Dermis blood vessel endothelial cell (primary cell): ENCODE results near the gene RSBN1. TPM values are rescaled to one million over a fixed set of nuclear protein-coding genes. Genes with fewer than 3 reads are reported as not detected.
"Not testable (repeated sequence)": the region's sequence is repeated elsewhere in the genome, so short reads cannot be mapped to it uniquely, and the experiment has no call there.

ENCODE experiments used
- DNase-seq: peaks from one replicate; pipeline ENCODE4 v3.0.0; 2010
- total RNA-seq: library from RNA; depleted of rRNA; stranded (reverse); fragments of >200 nt; gene quantifications from 2 replicates; pipeline ENCODE4 v1.2.3, GENCODE V29; 2014

The RSBN1 gene
- 18.1 and 18.4 TPM in 2 replicates for total RNA-seq

DNA sequence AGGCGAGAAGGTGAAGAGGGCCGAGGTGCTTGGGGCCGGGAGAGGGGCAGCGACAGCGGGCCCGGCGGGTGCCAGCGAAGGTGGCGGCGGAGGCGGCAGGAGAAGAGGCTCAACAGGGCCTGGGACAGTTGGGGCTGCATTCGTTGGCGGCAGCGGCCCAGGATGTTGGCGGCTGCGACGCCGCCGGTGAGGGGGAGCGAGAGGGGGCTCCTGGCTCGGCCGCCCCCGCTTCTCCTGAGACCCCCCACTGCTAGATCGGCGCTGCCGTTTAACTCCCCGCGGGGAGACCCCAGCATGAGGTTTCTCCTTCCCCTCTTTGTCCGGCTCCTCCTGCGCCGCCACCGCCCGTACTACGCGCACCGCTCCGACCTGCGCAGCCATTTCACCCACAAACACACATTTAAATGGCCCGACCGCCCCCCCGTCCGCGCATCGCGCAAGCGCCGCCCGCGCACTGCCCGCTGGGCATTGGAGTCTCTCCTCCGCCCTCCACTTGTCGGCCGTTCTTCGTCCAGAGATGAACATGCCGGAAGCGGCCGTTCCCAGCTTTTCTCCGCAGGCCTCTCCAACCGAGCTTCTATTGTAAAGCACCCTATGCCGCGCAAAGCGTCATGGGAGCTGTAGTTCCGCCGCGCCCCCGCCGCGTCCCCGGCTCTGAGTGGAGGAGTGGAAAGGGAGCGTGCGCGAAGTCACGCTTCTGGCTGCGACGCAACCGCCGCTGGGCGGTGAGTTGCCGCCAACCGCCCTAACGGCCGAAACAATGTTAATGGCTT is at the start of gene RSBN1:
Gene RSBN1 (minus strand): TSS at position 589 of the 773 bp plus-strand sequence. CDS start 64 bp downstream, at position 525.
- DNase-seq = peak; percentile 99

DNA sequence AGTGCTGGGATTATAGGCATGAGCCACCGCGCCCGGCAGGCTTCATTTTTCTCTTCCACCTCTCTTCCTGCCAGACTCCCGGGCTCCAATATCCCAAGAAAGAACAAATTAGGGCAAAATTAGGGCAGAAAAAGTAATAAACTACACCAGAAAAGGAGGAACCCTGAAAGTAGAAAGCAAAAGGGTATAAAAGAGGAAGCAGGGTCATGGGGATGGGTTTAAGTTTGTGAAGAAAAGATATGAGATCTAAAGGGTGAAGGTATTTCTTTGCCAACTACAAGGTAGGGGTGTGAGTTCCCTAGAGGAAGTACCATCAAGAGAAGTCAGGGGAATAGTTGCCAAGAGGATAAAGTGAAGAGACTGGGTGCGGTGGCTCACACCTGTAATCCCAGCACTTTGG is 49.4 kb upstream of the RSBN1 start:
- no peak for DNase-seq

DNA sequence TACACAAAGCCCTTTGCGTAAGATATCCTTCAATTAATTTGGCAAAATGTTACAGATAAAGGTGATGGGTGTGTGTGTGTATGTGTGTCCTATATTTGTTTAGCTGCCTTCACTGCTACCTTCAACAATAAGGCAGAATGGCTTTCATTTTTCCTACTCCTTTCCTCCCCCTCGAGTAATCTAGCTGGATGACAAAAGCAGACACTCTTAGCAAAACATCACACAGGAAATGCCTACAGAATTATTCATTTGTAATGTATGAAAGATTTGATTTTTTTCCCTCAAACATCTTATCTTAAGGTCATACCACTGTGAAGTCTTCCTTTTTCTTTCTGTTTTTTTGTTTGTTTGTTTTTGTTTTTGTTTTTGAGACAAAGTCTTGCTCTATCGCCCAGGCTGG is 48.6 kb upstream of the RSBN1 start:
- peak; percentile 78 for DNase-seq

DNA sequence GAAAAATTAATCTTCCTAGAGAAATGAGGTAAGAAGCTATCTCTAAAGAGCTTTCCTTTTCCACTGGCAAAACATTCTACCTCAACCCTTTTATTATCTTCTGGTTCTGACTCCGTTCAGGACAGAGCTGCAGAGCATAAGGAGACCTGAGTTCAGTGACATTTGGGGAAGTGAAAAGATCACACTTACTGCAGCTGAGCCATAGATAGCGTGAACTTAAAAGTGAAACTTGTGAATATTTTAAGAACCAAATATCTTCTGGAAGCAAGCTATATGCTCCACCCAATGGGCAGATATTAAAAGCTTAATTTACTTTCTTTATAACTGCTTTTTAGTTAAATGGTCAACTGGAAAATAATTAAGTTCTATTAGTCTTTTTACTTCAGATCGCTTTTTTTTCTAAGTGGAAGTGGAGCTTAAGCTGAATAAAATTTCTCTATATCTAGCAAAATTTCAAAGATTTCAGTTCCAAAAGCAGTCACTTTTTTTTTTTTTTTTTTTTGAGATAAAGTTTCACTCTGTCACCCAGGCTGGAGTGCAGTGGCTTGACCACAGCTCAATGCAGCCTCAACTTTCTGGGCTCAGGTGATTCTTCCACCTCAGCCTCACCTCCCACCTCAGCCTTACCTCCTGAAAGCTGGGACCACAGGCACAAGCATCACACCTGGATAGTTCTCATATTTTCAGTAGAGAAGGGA is 47.4 kb upstream of the RSBN1 start:
- no peak for DNase-seq

DNA sequence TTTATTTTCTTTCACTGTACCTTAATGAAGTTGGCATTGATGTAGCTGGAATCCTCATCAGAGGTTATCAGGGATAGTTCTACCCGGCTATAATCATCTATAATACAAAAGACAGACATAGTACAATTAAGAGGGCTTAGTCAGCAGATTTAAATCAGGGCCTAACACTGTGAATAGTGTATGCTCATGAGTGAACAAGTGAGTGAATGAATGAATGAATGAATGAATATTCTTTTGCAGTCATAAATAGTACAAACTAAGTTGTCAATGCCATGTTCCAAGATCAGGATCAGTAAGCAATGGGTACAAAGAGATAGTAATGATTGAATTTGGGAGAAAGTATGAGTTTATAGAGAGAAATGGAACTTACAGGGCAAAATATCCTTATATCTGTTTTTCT is 46.7 kb upstream of the RSBN1 start:
- no peak for DNase-seq

DNA sequence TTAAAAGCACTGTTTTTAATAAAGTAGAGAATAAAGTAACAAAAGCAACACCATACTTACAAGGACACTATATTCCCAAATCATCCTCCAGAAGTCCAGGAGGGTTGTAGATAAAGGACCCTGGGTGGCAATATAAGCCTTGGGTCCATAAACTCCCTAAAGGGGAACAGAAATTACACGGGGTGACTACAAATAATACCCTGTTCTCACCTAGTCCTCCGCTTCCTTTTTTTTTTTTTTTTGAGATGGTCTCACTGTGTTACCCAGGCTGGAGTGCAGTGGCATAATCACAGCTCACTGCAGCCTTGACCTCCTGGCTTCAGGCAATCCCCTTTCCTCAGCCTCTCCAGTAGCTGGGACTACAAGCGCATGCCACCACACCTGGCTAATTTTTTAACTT is 46.1 kb upstream of the RSBN1 start:
- no peak for DNase-seq

DNA sequence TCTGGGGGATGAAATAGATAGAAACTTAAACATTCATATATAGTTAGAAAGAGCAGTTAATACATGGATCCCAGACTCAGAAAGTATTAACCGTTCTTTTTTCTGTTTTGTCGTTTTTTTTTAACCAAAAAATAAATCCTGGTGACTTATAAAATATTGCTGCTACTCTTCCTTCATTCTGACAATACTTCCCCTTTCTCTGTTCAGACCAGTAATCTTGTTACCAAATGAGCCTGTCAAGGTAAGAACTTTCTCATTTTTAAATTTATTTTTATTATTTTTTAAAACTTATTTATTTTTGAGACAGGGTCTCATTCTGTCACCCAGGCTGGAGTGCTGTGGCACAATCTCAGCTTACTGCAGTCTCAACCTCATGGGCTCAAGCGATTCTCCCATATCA is 45.5 kb upstream of the RSBN1 start:
- DNase-seq = no peak

DNA sequence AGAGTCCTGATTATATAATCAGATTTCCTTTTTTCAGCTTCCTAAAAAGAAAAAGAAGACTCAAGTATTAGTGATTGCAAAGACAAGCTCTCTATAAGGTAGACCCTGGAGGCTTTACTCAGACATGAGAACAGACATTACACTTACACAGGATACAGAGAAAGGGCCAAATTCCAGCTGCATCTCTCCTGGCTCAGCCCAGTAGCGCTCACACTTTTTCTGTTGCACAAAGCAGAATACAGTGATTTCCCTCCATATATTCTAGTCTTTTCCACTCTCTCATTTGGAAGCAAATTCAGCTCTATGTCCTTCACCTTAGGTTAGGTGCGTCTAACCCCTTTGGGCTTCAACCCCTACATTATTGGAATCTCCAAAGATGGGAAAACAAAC is 44.1 kb upstream of the RSBN1 start:
- no peak for DNase-seq

DNA sequence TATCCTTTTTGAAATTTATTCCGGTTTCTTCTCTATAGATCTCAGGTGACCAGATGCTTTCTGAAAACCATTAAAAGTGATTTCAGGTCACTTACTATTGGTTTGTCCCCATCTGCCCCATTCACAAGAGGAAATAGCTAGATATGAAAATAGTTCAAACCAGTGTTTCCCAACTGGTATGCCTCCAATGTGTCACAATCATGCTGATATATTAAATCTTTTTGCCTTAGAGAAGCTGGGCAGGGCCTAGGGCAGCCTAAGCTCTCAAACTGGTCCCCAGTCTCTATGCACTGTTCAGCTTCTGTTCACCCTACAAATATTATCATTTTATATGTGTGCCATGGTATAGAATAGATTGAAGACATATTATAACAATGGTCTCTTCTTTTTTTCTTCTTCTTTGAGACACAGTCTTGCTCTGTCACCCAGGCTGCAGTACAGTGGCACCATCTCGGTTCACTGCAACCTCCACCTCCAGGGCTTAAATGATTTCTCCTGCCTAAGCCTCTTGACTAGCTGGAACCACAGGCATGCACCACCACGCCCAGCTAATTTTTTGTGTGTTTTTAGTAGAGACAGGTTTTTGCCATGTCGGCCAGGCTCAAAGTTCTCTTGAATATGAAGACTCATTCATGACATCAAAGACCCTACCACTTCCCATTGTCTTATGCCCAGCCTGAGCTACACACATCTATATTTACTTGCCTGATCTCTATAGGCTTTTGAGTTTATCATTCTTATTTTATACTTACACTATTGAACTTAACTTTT is 43.5 kb upstream of the RSBN1 start:
- no peak for DNase-seq

DNA sequence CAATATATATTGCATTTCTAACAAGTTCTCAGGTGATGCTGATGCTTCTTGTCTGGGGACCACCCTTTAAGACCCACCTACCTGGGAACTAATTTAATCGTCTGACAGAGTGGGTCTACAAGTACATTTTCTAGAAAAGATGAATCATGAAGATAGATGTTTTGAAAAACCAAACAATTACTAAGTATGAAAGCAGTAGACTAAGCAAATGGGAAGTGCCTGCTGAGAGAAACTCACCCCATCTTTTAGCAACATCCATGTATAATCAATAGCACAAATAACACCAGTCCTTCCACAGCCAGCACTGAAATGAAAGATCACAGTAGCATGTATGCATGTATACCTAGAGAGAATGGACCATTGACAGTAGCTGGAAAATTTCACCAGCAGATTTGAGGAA is 42.0 kb upstream of the RSBN1 start:
- no peak for DNase-seq

DNA sequence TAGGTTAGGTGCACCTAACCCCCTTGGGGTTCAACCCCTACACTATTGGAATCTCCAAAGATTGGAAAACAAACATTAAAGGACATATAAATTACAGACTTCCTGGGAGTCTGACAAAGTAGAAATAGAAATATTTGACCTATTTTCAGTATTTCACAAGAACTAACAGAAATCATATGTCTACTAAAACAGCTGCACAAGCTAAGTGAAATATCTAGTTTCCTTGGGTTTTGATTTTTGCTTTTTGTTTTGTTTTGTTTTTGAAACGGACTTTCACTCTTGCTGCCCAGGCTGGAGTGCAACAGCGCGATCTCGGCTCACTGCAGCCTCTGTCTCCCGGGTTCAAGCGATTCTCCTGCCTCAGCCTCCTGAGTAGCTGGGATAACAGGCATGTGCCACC is 40.4 kb upstream of the RSBN1 start:
- DNase-seq = not testable (repeated sequence)

DNA sequence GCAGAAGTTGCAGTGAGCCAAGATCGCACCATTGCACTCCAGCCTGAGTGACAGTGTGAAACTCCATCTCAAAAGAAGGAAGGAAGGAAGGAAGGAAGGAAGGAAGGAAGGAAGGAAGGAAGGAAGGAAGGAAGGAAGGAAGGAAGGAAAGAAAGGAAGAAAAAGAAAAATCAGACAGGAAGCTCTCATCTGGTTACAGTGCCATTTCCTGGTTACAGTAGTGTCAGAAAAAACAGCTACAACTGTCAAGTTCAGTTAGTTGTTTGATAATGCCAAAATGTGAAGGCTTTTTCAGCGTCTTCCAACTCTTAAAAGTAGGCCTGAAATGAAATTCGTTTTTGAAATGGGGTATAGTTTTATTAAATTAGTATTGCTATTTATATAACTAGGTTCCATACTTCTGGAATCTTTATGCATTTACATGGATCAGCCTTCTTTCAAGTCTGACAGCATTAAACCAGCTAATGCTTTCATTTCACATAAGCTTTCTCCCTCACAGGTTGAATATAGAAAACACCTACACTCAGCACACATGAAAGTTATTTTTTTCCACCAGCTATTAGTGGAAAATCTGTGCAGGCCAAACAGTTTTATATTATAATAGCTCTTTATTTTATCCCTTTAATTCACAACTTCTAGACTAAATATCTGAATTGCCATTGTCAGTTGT is 38.0 kb upstream of the RSBN1 start:
- no peak for DNase-seq

DNA sequence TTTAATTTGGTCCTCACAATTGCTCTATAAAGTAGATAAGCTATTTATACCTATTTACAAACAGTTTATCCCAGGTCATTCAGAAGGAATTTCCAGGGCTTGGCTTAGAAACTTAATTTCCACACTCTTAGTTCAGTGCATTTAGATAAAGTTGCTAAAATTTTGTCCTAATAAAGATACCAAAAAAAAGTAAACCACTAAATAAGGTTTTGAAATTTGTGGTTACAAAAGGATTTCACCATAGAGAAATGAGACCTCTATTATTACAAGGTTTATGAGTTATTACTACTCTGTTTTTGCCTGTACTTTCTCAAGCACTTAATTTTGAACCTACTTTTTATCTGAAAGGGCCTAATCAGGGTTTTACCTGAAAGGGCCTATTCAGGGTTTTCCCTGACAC is 36.8 kb upstream of the RSBN1 start:
- no peak for DNase-seq

DNA sequence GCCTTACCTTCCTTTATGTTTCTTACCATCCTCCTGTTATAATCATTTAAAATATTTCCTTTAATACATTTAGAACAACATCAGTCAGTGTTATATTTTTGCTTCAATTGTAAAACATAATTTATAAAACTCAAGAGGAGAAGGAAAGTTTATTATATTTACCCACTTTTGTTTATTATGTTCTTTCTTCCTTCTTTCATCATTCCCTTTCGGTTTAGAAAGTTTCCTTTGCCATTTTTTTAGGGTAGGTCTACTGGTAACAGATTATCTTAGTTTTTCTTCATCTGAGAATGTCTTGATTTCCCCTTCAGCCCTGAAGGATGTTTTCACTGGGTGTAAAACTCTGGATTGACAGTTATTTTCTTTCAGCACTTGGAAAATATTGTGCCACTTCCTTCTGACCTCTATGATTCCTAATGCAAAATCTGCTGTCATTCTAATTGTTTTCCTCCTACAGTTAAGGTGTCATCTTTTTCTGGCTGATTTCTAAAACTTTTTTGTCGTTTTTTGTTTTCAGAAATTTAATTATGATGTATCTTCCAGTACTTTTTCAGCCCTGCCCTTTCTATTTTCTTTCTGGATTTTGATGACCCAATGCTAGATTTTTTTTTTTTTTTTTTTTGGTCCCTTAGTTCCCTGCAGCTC is 34.2 kb upstream of the RSBN1 start:
- no peak for DNase-seq

DNA sequence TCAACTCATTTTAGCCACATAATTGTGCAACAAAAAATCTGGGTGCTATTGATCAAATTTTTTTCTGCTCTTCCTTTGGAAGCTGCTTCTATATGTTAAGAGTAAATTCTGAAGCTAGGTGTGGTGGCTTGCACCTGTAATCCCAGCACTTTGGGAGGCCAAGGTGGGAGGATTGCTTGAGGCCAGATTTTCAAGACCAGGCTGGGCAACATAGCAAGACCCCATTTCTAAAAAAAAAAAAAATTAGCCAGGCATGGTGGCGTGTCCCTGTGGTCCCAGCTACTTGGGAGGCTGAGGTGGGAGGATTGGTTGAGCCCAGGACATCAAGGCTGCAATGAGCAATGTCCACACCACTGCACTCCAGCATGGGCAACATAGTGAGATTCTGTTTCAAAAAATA is 24.3 kb upstream of the RSBN1 start:
- no peak for DNase-seq

DNA sequence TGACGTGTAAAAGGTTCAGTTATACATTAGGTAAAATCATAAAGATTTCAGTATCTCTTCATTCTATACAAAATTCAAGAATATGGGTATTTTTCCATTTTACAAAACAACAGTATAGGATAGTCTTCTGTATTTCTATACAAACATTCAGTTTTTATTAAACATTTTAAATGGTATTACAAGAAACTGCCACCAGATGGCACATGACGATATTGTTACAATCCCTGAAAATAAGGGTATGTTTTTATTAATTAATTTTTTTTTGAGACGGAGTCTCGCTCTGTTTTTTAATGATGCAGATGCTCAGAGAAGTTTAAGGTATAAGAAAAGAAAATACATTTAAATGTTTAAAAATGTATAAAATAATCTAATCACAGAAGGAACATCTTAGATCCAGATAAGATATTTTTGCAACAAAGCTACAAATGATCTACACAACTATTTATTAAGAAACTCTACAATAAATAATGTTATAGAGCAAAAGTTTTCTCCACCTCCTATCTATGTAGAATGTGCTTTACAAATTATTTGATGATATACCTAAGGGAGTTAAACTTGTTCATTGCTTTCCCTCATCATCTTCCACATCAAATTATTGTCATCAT is 23.5 kb upstream of the RSBN1 start:
- DNase-seq = peak; percentile 76

DNA sequence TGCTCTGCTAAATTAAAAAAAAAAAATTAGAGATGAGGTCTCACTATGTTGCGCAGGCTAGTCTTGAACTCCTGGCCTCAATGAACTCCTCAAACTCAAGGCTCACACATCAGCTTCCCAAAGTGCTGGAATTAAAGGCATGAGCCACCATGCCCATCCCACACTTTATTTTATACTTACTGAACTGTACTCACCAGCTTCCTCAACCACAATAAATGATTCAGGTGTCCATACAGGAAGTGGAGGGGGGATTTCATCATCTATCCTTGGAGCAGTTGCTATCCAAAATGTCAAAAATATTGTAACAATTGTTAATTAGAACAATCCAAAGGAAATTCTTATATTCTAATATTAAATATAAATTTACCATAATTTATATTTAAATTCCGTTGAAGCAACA is 22.4 kb upstream of the RSBN1 start:
- DNase-seq = no peak

DNA sequence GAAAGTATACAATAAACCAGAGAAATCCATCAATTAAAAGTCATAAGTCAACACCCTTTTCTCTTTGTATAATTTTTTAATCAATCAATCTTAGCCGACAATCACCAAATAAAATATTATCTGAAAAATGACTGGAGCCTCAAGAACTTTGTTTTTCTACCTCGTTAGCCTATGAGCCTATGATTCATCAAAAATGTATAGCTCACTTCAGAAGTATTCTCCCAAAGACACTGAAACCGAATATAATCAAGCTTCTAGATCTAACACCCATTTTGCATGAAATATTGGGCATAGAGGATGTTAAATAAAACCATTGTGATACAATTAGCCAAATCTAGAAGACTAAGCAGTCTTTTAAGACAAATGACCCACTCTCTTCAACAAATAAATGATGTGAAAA is 17.8 kb upstream of the RSBN1 start:
- DNase-seq = no peak

DNA sequence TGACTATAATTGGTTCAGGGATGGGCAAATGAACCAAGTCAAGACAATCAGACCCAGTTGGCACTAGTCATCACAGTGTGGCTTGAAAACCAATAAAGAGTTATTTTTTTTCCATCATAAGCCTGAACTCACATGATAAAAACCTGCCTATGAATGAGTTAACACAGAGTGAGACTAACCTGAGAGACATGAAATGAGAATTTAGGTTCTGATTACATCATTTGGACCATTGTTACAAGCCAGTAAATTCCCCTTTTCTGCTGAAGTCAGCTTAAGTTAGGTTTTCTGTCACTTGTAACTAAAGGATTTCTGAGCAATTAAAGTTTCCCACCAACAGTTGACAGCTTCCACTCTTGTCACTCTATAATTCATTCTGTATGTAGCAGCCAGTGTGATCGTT is 9.6 kb upstream of the RSBN1 start:
- DNase-seq = no peak

DNA sequence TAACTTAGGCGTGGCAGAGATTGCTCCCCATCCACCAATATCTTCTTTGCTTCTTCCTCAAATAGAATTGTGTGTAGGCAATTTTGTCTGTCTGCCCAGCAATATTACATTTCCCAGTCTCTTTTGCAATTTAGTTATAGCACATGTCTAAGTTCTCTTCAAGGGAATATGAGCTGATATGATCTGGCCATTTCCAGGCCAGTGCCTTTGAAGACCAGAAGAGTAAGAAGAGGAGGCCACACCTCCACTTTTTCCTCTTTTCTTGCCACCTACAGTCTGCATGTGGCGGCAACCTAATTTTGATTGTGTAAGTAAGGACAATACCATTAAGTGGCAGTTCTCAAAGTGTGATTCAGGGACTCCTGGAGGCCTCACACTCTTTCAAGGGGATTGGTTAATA is 6.3 kb upstream of the RSBN1 start:
- DNase-seq = no peak

DNA sequence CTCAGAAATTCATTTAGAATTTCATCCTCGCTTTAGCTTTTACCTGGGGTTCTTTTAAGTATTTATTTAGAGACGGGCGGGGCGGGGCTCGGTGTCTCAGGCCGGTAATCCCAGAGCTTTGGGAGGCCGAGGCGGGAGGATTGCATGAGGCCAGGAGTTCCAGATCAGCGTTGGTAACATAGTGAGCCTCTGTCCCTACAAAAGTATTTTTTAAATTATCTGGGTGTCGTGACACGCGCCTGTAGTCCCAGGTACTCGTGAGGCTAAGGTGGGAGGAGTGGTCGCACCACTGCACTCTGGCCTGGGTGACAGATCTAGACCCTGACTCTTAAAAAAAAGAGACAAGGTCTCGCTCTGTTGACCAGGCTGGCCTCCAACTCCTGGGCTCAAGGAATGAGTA is 942 bp upstream of the RSBN1 start:
- DNase-seq = no peak

DNA sequence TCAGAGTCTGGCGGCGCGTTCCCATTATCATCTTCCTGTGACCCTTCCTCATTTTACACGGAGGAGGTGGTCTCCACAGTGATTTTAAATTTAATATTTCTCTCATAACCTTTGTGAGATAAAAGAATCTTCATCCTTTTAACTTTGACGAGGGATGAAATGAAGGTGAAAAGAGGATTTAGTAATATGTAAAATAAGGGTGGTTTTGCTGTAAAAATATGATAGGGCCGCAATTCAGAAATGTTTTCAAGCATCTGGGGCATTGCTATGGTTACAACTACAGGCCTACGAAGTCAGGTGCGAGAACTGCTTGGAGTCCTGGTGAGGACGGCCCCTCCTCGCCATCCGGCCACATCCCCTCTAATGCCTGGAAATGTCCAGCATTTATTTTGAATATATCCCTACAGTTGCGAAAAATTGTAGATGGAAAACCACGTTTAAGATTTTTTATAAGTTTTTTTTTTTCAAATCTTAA is 422 bp upstream of the RSBN1 start:
- peak; percentile 47 for DNase-seq
